Activated gamma-delta T cell treated with anti-CD3 and anti-CD28 coated beads, Interleukin-2, amount 50 U/mL, for 16 hours (primary cell): ENCODE data around the gene SUZ12.
"Not testable (repeated sequence)": the region's sequence is repeated elsewhere in the genome, so short reads cannot be mapped to it uniquely, and the experiment has no call there.

Source experiments
- DNase-seq: peaks from one replicate; pipeline ENCODE4 v3.0.0-alpha.2; 2020; ENCODE audit warnings: low read depth

SUZ12 gene

GRCh38 chr17:32041306-32041875 is 104.6 kb downstream of the SUZ12 start:
- DNase-seq = not testable (repeated sequence)

GRCh38 chr17:32042266-32042665 is 105.5 kb downstream of the SUZ12 start:
- DNase-seq = not testable (repeated sequence)

- not testable (repeated sequence) for DNase-seq
These were observed 108.8 kb downstream of the SUZ12 start for GRCh38 chr17:32045611-32046010.

GRCh38 chr17:32047663-32048062 is 110.9 kb downstream of the SUZ12 start:
- DNase-seq = not testable (repeated sequence)
